Measurements from ENCODE around the gene SGO1.

GRCh38 chr3:20222274-20222673, 36.3 kb upstream of the SGO1 start:
- TF ChIP-seq CTCF (IDR thresholded peaks at IDR 0.05 in 2 of 3, conservative IDR thresholded peaks at IDR 0.05 in 1 of 3; ENCODE audit: borderline replicate concordance in 1 of 3, insufficient read depth in 1 of 3, low read depth in 2 of 3, low read length in 2 of 3): no peak
- TF ChIP-seq EZH2 (IDR thresholded peaks at IDR 0.05): no peak
- TF ChIP-seq TCF7L2 (IDR thresholded peaks at IDR 0.05; ENCODE audit: borderline replicate concordance, extremely low read depth, insufficient read depth, insufficient read length): no peak
- TF ChIP-seq POLR2A (IDR thresholded peaks at IDR 0.05; ENCODE audit: borderline replicate concordance, extremely low read depth, insufficient read depth, insufficient read length): no peak
- TF ChIP-seq ZBTB33 (IDR thresholded peaks at IDR 0.05; ENCODE audit: extremely low read depth, insufficient replicate concordance, low read length): no peak
- TF ChIP-seq CBX3 (IDR thresholded peaks at IDR 0.05; ENCODE audit: low read depth): no peak
- no peak for TF ChIP-seq ELF1 (IDR thresholded peaks at IDR 0.05; ENCODE audit: borderline replicate concordance, low read depth)
- TF ChIP-seq JUND (IDR thresholded peaks at IDR 0.05): no peak
- TF ChIP-seq SRF (IDR thresholded peaks at IDR 0.05; ENCODE audit: low read depth): no peak
- TF ChIP-seq, protein P1, sequence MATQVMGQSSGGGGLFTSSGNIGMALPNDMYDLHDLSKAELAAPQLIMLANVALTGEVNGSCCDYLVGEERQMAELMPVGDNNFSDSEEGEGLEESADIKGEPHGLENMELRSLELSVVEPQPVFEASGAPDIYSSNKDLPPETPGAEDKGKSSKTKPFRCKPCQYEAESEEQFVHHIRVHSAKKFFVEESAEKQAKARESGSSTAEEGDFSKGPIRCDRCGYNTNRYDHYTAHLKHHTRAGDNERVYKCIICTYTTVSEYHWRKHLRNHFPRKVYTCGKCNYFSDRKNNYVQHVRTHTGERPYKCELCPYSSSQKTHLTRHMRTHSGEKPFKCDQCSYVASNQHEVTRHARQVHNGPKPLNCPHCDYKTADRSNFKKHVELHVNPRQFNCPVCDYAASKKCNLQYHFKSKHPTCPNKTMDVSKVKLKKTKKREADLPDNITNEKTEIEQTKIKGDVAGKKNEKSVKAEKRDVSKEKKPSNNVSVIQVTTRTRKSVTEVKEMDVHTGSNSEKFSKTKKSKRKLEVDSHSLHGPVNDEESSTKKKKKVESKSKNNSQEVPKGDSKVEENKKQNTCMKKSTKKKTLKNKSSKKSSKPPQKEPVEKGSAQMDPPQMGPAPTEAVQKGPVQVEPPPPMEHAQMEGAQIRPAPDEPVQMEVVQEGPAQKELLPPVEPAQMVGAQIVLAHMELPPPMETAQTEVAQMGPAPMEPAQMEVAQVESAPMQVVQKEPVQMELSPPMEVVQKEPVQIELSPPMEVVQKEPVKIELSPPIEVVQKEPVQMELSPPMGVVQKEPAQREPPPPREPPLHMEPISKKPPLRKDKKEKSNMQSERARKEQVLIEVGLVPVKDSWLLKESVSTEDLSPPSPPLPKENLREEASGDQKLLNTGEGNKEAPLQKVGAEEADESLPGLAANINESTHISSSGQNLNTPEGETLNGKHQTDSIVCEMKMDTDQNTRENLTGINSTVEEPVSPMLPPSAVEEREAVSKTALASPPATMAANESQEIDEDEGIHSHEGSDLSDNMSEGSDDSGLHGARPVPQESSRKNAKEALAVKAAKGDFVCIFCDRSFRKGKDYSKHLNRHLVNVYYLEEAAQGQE (IDR thresholded peaks at IDR 0.05; ENCODE audit: low read depth): no peak
- TF ChIP-seq ZNF274 (IDR thresholded peaks at IDR 0.05; ENCODE audit: low read depth, low read length): no peak
- no peak for TF ChIP-seq POLR2AphosphoS5 (IDR thresholded peaks at IDR 0.05; ENCODE audit: low read depth, low read length)
- TF ChIP-seq, protein P2, sequence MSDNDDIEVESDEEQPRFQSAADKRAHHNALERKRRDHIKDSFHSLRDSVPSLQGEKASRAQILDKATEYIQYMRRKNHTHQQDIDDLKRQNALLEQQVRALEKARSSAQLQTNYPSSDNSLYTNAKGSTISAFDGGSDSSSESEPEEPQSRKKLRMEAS (IDR thresholded peaks at IDR 0.05): no peak
- TF ChIP-seq FOSL1 (IDR thresholded peaks at IDR 0.05; ENCODE audit: low read depth): no peak

All from HCT116 (cell line).